Measurements from ENCODE around the gene MAPT.

Gene MAPT

GRCh38 chr17:45973946-45974859 is 79.8 kb downstream of the MAPT start:
- DNase-seq (ENCODE audit: low spot score) = no peak

GRCh38 chr17:45974916-45975630 is 80.7 kb downstream of the MAPT start:
- DNase-seq (ENCODE audit: low spot score) = peak; percentile 45

- DNase-seq (ENCODE audit: low spot score) = no peak
Observed at GRCh38 chr17:45975640-45976295, 81.4 kb downstream of the MAPT start.

- no peak for DNase-seq (ENCODE audit: low spot score)
Observed at GRCh38 chr17:45976391-45976754, 82.0 kb downstream of the MAPT start.

GRCh38 chr17:45976755-45977505 is 82.6 kb downstream of the MAPT start:
- DNase-seq (ENCODE audit: low spot score) = no peak

- DNase-seq (ENCODE audit: low spot score) = no peak
Observed at GRCh38 chr17:45977506-45977824, 83.1 kb downstream of the MAPT start.

GRCh38 chr17:45977976-45978626 is 83.7 kb downstream of the MAPT start:
- DNase-seq (ENCODE audit: low spot score) = no peak

GRCh38 chr17:45979137-45979536 is 84.8 kb downstream of the MAPT start:
- no peak for DNase-seq (ENCODE audit: low spot score)

- DNase-seq (ENCODE audit: low spot score) = no peak
Observed at GRCh38 chr17:45980855-45981254, 86.5 kb downstream of the MAPT start.

- DNase-seq (ENCODE audit: low spot score) = no peak
Observed at GRCh38 chr17:45981306-45981705, 87.0 kb downstream of the MAPT start.

GRCh38 chr17:45982791-45983613 is 88.6 kb downstream of the MAPT start:
- no peak for DNase-seq (ENCODE audit: low spot score)

- DNase-seq (ENCODE audit: low spot score) = no peak
Observed at GRCh38 chr17:45983614-45984310, 89.4 kb downstream of the MAPT start.

- no peak for DNase-seq (ENCODE audit: low spot score)
Observed at GRCh38 chr17:45984368-45984767, 90.0 kb downstream of the MAPT start.

GRCh38 chr17:45985447-45985846 is 91.1 kb downstream of the MAPT start:
- DNase-seq (ENCODE audit: low spot score) = no peak

GRCh38 chr17:45986056-45986455 is 91.7 kb downstream of the MAPT start:
- DNase-seq (ENCODE audit: low spot score) = no peak

GRCh38 chr17:45987706-45988105 is 93.4 kb downstream of the MAPT start:
- DNase-seq (ENCODE audit: low spot score) = no peak

- DNase-seq (ENCODE audit: low spot score) = no peak
Observed at GRCh38 chr17:45989759-45990158, 95.4 kb downstream of the MAPT start.

- DNase-seq (ENCODE audit: low spot score) = no peak
Observed at GRCh38 chr17:45990886-45991285, 96.5 kb downstream of the MAPT start.

GRCh38 chr17:45991341-45991740 is 97.0 kb downstream of the MAPT start:
- no peak for DNase-seq (ENCODE audit: low spot score)

GRCh38 chr17:45992175-45992574 is 97.8 kb downstream of the MAPT start:
- no peak for DNase-seq (ENCODE audit: low spot score)
